ENCODE measurements around the gene OR52I1. TPM values are rescaled to one million over a fixed set of nuclear protein-coding genes. Genes with fewer than 3 reads are reported as not detected.

Gene OR52I1
- total and polyA plus RNA-seq, 8 donors: not detected

- no peaks in the 10 kb centered on the region for H3K27me3 ChIP-seq
- FAIRE-seq (no peak), ATAC-seq (no peak), DNase-seq (no peak)
- no peaks in the 10 kb centered on the region for H3K36me3 ChIP-seq
- 63 to 72% methylated on average over 9 of the region's 9 CpGs for WGBS, 2 donors
- no peaks in the 10 kb centered on the region for H3K4me1 ChIP-seq
- H3K27ac ChIP-seq: no peak overlapping the region
- TF ChIP-seq, protein P1, sequence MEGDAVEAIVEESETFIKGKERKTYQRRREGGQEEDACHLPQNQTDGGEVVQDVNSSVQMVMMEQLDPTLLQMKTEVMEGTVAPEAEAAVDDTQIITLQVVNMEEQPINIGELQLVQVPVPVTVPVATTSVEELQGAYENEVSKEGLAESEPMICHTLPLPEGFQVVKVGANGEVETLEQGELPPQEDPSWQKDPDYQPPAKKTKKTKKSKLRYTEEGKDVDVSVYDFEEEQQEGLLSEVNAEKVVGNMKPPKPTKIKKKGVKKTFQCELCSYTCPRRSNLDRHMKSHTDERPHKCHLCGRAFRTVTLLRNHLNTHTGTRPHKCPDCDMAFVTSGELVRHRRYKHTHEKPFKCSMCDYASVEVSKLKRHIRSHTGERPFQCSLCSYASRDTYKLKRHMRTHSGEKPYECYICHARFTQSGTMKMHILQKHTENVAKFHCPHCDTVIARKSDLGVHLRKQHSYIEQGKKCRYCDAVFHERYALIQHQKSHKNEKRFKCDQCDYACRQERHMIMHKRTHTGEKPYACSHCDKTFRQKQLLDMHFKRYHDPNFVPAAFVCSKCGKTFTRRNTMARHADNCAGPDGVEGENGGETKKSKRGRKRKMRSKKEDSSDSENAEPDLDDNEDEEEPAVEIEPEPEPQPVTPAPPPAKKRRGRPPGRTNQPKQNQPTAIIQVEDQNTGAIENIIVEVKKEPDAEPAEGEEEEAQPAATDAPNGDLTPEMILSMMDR (IDR thresholded peaks at IDR 0.05): no peak
- H3K4me3 ChIP-seq: no peak overlapping the region
- intact Hi-C loops (cut with DNase I): no loop called here
- no peaks in the 10 kb centered on the region for H3K9me3 ChIP-seq
These were observed 25.7 kb downstream of the OR52I1 start for GRCh38 chr11:4619514-4619913.

GRCh38 chr11:4626207-4627099 lies 32.6 kb downstream of the OR52I1 start:
- no peaks in the 10 kb centered on the region for H3K36me3 ChIP-seq
- 38 to 39% methylated on average over 15 of the region's 15 CpGs for WGBS, 2 donors
- H3K27ac ChIP-seq: no peak overlapping the region
- DNase-seq (peak in 1 of 6 donors; percentile 21), ATAC-seq (peak in 2 of 4 donors; percentile 32 to 37), FAIRE-seq (no peak)
- no peak overlapping the region for H3K4me3 ChIP-seq
- TF ChIP-seq, protein P1 (IDR thresholded peaks at IDR 0.05): peak in 3 of 4 donors; percentile 16 to 27 (median 26)
- intact Hi-C loops (cut with DNase I): no loop called here
- H3K4me1 ChIP-seq: no peaks in the 10 kb centered on the region
- no peaks in the 10 kb centered on the region for H3K27me3 ChIP-seq
- no peaks in the 10 kb centered on the region for H3K9me3 ChIP-seq

DNA sequence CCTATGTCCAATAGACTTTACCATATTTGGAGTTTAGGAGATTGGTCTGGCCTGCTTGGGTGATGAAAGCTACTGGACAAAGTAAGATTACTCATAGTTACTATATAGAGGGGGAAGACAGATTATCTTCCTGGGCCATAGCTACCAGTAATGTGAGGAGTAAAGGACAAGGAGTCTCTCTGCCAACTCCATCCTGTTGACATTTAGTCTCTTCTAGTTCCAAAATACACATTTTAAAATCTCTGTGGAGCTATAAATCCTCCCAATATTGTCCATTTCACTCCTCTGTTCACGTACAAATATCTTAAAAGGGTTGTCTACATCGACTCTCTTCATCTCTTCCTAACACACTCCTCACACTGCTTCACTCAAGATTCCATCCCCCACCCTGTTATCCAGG lies 42.3 kb downstream of the OR52I1 start:
- no peak for DNase-seq
- WGBS, 2 donors: 45 to 73% methylated on average over 2 of the region's 2 CpGs
- TF ChIP-seq, protein P1 (IDR thresholded peaks at IDR 0.05): no peak

DNA sequence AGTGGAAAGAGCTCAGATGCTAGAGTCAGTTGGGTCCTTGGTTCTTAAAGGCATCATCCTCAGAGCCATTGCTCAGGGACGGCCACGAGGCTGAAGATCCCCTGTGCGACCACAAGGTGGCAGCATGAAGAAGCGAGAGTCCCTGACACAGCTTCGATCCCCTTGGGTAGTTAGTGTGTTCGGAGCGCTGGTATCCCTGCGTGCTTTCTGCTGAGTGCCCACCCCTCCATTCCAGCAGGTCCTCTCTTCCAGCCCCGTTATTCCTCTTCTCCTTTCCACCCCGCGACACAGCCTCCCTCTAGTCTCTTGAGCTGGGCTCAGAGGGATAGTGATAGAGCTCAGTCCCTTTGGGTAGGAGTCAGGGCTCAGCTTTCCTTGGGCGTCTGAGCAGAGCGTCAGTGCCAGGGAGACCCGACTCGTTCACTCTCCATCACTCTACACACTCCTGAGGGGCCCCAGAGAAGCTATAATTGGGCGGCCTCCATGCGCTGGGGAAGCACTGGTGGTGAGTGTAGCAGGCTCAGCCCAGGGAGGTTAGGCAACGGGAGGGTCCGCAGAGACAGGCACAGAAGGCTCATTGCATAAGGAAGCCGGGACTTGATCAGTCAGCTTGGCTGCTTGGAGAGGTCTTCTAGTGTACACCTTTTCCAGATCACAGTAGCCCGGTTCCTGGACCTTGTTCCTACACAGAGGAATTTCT lies 43.3 kb downstream of the OR52I1 start, which contains the start of gene OR51D1:
Gene OR51D1, plus strand, starts transcription at position 516 of the 700 bp plus-strand sequence. CDS start 2,314 bp downstream, outside the sequence.
- WGBS, 2 donors: 24 to 28% methylated on average over 21 of the region's 21 CpGs
- FAIRE-seq (no peak), ATAC-seq (peak; percentile 94 to 100 (median 99)), DNase-seq (peak; percentile 42 to 86 (median 76))
- TF ChIP-seq, protein P1 (IDR thresholded peaks at IDR 0.05): peak; percentile 81 to 91 (median 89)
- no peak within 1 kb of the TSS for H3K27ac ChIP-seq
- intact Hi-C loops (cut with DNase I): loop anchor here in 1 of 3 donors (5.0 kb wide), 1 partner anchor 365 kb away; no protein-coding TSS in a partner anchor
- H3K9me3 ChIP-seq: no peaks in the 10 kb centered on the region
- no peaks in the 10 kb centered on the region for H3K36me3 ChIP-seq
- H3K27me3 ChIP-seq: peaks cover 0 to 5% (median 0%) of the 10 kb centered on the region in 4 donors
- no peaks in the 10 kb centered on the region for H3K4me1 ChIP-seq
- H3K4me3 ChIP-seq: peak within 1 kb of the TSS in 1 of 4 donors; percentile 11

More for the DNA sequence above, 42.3 kb downstream of the OR52I1 start:
- no peak for ATAC-seq
- H3K27me3 ChIP-seq: peaks cover 0 to 5% (median 0%) of the 10 kb centered on the region in 4 donors
- no peaks in the 10 kb centered on the region for H3K9me3 ChIP-seq
- no peak overlapping the region for H3K27ac ChIP-seq
- no peak overlapping the region for H3K4me3 ChIP-seq
- FAIRE-seq: no peak
- intact Hi-C loops (cut with DNase I): loop anchor here in 1 of 3 donors (5.0 kb wide), 1 partner anchor 366 kb away; no protein-coding TSS in a partner anchor
- no peaks in the 10 kb centered on the region for H3K4me1 ChIP-seq
- H3K36me3 ChIP-seq: no peaks in the 10 kb centered on the region
